ENCODE data around the gene ZNF740. TPM values are rescaled to one million over a fixed set of nuclear protein-coding genes. Genes with fewer than 3 reads are reported as not detected.

ZNF740 gene
- total and polyA plus RNA-seq, 10 of the 15 experiments (the other 5 are each of a cell fraction or from before 2014, with no cell fraction given) = 1.4 to 33.6 (median 11.3) TPM

DNA sequence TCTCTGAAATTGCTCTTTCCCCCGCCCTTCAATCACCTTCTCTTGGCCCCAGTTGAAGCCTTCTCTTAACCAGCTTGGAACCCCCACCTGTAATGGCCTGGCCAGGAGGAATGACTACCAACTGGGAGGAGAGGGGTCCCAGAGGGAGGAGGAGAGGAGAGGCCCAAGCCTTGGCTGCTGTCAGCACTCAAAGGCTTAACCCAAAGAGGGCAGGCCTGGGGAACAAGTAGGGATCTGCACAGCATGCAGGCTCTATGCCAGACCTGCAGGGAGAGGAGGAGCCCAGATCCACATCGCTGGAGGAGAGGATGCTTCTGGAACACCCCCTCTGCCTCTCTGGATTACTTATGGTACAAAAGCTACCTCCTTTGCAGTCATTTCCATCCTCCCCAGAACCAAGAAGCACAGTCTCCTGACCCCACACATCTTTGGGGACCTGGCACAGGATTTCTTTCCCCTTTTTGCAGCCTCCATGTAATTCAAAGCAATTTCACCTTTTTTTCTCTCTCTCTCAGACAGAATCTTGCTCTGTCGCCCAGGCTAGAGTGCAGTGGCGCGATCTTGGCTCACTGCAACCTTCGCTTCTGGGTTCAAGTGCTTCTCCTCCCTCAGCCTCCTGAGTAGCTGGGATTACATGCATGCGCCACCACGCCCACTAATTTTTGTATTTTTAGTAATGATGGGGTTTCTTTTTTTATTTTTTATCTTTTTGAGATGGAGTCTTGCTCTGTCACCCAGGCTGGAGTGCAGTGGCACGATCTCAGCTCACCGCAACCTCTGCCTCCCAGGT lies 45.3 kb downstream of the ZNF740 start:
- Histone ChIP-seq H3K9me3 (replicated peaks; ENCODE audit: control insufficient read depth, insufficient read depth, low read length) (no peaks in the 10 kb centered on the region), H3K4me3 (no peak overlapping the region), H3K79me2 (ENCODE audit: control insufficient read depth, insufficient read depth, low read length) (no peaks in the 10 kb centered on the region), H2AFZ (ENCODE audit: control insufficient read depth, low read depth, low read length) (no peak overlapping the region), H3K36me3 (ENCODE audit: control insufficient read depth in 2 of 2, insufficient read depth in 2 of 2, low read length in 1 of 2) (no peaks in the 10 kb centered on the region), H3K27ac (ENCODE audit: control insufficient read depth, insufficient read depth) (no peak overlapping the region), H3K27me3 (replicated peaks in 1 of 2; ENCODE audit: control insufficient read depth in 2 of 2, insufficient read depth in 2 of 2, low read length in 1 of 2) (no peaks in the 10 kb centered on the region), H3K4me2 (ENCODE audit: control insufficient read depth, insufficient read depth) (no peak overlapping the region), H3K4me1 (ENCODE audit: control insufficient read depth, insufficient read depth, low read length) (peaks cover 10% of the 10 kb centered on the region), H4K20me1 (ENCODE audit: control insufficient read depth, insufficient read depth) (no peaks in the 10 kb centered on the region), H3K9ac (ENCODE audit: control insufficient read depth, insufficient read depth, low read length) (no peak overlapping the region)
- in situ Hi-C loops (cut with MboI) (no loop called here), intact Hi-C loops (cut with micrococcal nuclease; ENCODE audit: unreplicated experiment) (no loop called here)
- whole genome bisulfite sequencing (ENCODE audit: insufficient coverage, insufficient replicate concordance, low lambda C conversion rate, missing lambda C conversion rate) = 74% methylated on average over 10 of the region's 10 CpGs
- BruUV-seq (replicated peaks) = no TSS peak
- no peak for FAIRE-seq
- ChIA-PET CTCF (interaction anchor here (0.7 to 1.4 kb wide), 4 partner anchors 13 to 27 kb away, joined by 3 to 6 read pairs (median 4); no protein-coding TSS in a partner anchor), POLR2A (no interaction called here), SMC1A (ENCODE audit: uncharacterized antibody, unreplicated experiment) (interaction anchor here (1.1 kb wide), 1 partner anchor 8 kb away, joined by 4 read pairs; no protein-coding TSS in a partner anchor), RAD21 (ENCODE audit: unreplicated experiment) (no interaction called here)
- ATAC-seq = no peak
- no peak for DNase-seq (ENCODE audit: low read depth, low spot score)
- no peak for TF ChIP-seq RCOR1 (conservative IDR thresholded peaks at IDR 0.05; ENCODE audit: low read depth, low read length)
- TF ChIP-seq, protein P1, sequence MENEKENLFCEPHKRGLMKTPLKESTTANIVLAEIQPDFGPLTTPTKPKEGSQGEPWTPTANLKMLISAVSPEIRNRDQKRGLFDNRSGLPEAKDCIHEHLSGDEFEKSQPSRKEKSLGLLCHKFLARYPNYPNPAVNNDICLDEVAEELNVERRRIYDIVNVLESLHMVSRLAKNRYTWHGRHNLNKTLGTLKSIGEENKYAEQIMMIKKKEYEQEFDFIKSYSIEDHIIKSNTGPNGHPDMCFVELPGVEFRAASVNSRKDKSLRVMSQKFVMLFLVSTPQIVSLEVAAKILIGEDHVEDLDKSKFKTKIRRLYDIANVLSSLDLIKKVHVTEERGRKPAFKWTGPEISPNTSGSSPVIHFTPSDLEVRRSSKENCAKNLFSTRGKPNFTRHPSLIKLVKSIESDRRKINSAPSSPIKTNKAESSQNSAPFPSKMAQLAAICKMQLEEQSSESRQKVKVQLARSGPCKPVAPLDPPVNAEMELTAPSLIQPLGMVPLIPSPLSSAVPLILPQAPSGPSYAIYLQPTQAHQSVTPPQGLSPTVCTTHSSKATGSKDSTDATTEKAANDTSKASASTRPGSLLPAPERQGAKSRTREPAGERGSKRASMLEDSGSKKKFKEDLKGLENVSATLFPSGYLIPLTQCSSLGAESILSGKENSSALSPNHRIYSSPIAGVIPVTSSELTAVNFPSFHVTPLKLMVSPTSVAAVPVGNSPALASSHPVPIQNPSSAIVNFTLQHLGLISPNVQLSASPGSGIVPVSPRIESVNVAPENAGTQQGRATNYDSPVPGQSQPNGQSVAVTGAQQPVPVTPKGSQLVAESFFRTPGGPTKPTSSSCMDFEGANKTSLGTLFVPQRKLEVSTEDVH (IDR thresholded peaks at IDR 0.05; ENCODE audit: low read depth, partially characterized antibody) = no peak
- TF ChIP-seq, protein P2, sequence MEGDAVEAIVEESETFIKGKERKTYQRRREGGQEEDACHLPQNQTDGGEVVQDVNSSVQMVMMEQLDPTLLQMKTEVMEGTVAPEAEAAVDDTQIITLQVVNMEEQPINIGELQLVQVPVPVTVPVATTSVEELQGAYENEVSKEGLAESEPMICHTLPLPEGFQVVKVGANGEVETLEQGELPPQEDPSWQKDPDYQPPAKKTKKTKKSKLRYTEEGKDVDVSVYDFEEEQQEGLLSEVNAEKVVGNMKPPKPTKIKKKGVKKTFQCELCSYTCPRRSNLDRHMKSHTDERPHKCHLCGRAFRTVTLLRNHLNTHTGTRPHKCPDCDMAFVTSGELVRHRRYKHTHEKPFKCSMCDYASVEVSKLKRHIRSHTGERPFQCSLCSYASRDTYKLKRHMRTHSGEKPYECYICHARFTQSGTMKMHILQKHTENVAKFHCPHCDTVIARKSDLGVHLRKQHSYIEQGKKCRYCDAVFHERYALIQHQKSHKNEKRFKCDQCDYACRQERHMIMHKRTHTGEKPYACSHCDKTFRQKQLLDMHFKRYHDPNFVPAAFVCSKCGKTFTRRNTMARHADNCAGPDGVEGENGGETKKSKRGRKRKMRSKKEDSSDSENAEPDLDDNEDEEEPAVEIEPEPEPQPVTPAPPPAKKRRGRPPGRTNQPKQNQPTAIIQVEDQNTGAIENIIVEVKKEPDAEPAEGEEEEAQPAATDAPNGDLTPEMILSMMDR (IDR thresholded peaks at IDR 0.05 in 2 of 3, conservative IDR thresholded peaks at IDR 0.05 in 1 of 3; ENCODE audit: control insufficient read depth in 2 of 3, extremely low read depth in 1 of 3, insufficient read depth in 1 of 3, low read depth in 3 of 3, low read length in 3 of 3) = no peak
- no peak for TF ChIP-seq BACH1 (IDR thresholded peaks at IDR 0.05; ENCODE audit: borderline replicate concordance)
- no peak for TF ChIP-seq PBX3 (IDR thresholded peaks at IDR 0.05; ENCODE audit: insufficient replicate concordance, low read depth, low read length)
- TF ChIP-seq IRF4 (IDR thresholded peaks at IDR 0.05; ENCODE audit: low read depth, low read length) = no peak
- no peak for TF ChIP-seq CBFB (IDR thresholded peaks at IDR 0.05; ENCODE audit: low read depth)
- no peak for TF ChIP-seq SREBF2 (IDR thresholded peaks at IDR 0.05; ENCODE audit: low read length)
- TF ChIP-seq E2F4 (IDR thresholded peaks at IDR 0.05; ENCODE audit: low read depth, low read length) = no peak
- TF ChIP-seq USF1 (IDR thresholded peaks at IDR 0.05; ENCODE audit: borderline replicate concordance, extremely low read length, insufficient read depth, low read depth, low read length) = no peak
- TF ChIP-seq NRF1 (conservative IDR thresholded peaks at IDR 0.05; ENCODE audit: low read depth, low read length) = no peak

Data from GM12878 (cell line).